ENCODE data around the gene SOS2. TPM values are rescaled to one million over a fixed set of nuclear protein-coding genes. Genes with fewer than 3 reads are reported as not detected.

Gene SOS2
- total RNA-seq, 1 experiment from 2014 or later = 9.9 TPM

- H3K4me1 ChIP-seq (ENCODE audit: insufficient read depth, low read length) = 0 out of 2 replicates have a peak, but pooled peaks cover 4% of the 10 kb centered on the region
- no peak overlapping the region for H3K27ac ChIP-seq (ENCODE audit: low read length)
- H3K9me3 ChIP-seq (ENCODE audit: low read length) = no peaks in the 10 kb centered on the region
- ChIA-PET CTCF (no interaction called here), POLR2A (ENCODE audit: unreplicated experiment) (no interaction called here)
- no peaks in the 10 kb centered on the region for H3K27me3 ChIP-seq (ENCODE audit: low read length)
- no peak overlapping the region for H3K9ac ChIP-seq (ENCODE audit: low read length)
- H3F3A ChIP-seq (ENCODE audit: low read length, unreplicated experiment) = no peaks in the 10 kb centered on the region
- no peak overlapping the region for H3K4me2 ChIP-seq (ENCODE audit: low read length)
- no peaks in the 10 kb centered on the region for H3K9me2 ChIP-seq (replicated peaks; ENCODE audit: low read length)
- H3K79me2 ChIP-seq (ENCODE audit: low read length) = no peaks in the 10 kb centered on the region
- H2AFZ ChIP-seq (ENCODE audit: low read length) = no peak overlapping the region
- TF ChIP-seq EZH2 (IDR thresholded peaks at IDR 0.05; ENCODE audit: low read length, unreplicated experiment) (no peak), CTCF (conservative IDR thresholded peaks at IDR 0.05; ENCODE audit: low read depth, low read length) (no peak), EZH2phosphoT487 (IDR thresholded peaks at IDR 0.05; ENCODE audit: borderline replicate concordance, low read length) (no peak)
- DNase-seq (no peak), ATAC-seq (no peak)
- H3K36me3 ChIP-seq (ENCODE audit: low read depth, low read length) = no peaks in the 10 kb centered on the region
- intact Hi-C loops (cut with micrococcal nuclease) = no loop called here
- no peak overlapping the region for H3K4me3 ChIP-seq (ENCODE audit: low read length)
- H4K20me1 ChIP-seq (ENCODE audit: low read length) = no peaks in the 10 kb centered on the region
- no TSS peak for BruUV-seq (replicated peaks)
Observed at GRCh38 chr14:50087341-50088116, 143.8 kb downstream of the SOS2 start.

- CTCF ChIA-PET = no interaction called here
- no peaks in the 10 kb centered on the region for H3F3A ChIP-seq (ENCODE audit: low read length, unreplicated experiment)
- H4K20me1 ChIP-seq (ENCODE audit: low read length) = no peaks in the 10 kb centered on the region
- no peaks in the 10 kb centered on the region for H3K9me3 ChIP-seq (ENCODE audit: low read length)
- TF ChIP-seq EZH2 (IDR thresholded peaks at IDR 0.05; ENCODE audit: low read length, unreplicated experiment) (no peak), CTCF (conservative IDR thresholded peaks at IDR 0.05; ENCODE audit: low read depth, low read length) (no peak), EZH2phosphoT487 (IDR thresholded peaks at IDR 0.05; ENCODE audit: borderline replicate concordance, low read length) (no peak)
- POLR2A ChIA-PET (ENCODE audit: unreplicated experiment) = interaction anchor here (0.7 kb wide), 1 partner anchor 1131 kb away, joined by 4 read pairs; no protein-coding TSS in a partner anchor
- H3K4me1 ChIP-seq (ENCODE audit: insufficient read depth, low read length) = 0 out of 2 replicates have a peak, but pooled peaks cover 4% of the 10 kb centered on the region
- no peaks in the 10 kb centered on the region for H3K79me2 ChIP-seq (ENCODE audit: low read length)
- H3K27me3 ChIP-seq (ENCODE audit: low read length) = no peaks in the 10 kb centered on the region
- H3K4me3 ChIP-seq (ENCODE audit: low read length) = no peak overlapping the region
- no peak overlapping the region for H2AFZ ChIP-seq (ENCODE audit: low read length)
- no peak overlapping the region for H3K4me2 ChIP-seq (ENCODE audit: low read length)
- no peaks in the 10 kb centered on the region for H3K36me3 ChIP-seq (ENCODE audit: low read depth, low read length)
- H3K9me2 ChIP-seq (replicated peaks; ENCODE audit: low read length) = no peaks in the 10 kb centered on the region
- H3K9ac ChIP-seq (ENCODE audit: low read length) = no peak overlapping the region
- ATAC-seq (no peak), DNase-seq (no peak)
- intact Hi-C loops (cut with micrococcal nuclease) = no loop called here
- no peak overlapping the region for H3K27ac ChIP-seq (ENCODE audit: low read length)
- BruUV-seq (replicated peaks) = no TSS peak
Observed at GRCh38 chr14:50086321-50086711, 145.1 kb downstream of the SOS2 start.

All from PC-3 (cell line).